ENCODE measurements around the gene CHCHD3.

Gene CHCHD3

GRCh38 chr7:133076142-133076541, 5.7 kb downstream of the CHCHD3 start:
- DNase-seq: no peak

GRCh38 chr7:133071506-133071905, 10.4 kb downstream of the CHCHD3 start:
- no peak for DNase-seq

- DNase-seq: no peak
Observed at GRCh38 chr7:133070562-133070961, 11.3 kb downstream of the CHCHD3 start.

- DNase-seq: no peak
Observed at GRCh38 chr7:133065301-133065700, 16.6 kb downstream of the CHCHD3 start.

GRCh38 chr7:133064082-133064820, 17.6 kb downstream of the CHCHD3 start:
- DNase-seq: no peak

GRCh38 chr7:133061792-133062191, 20.1 kb downstream of the CHCHD3 start:
- DNase-seq: no peak

GRCh38 chr7:133061357-133061756, 20.5 kb downstream of the CHCHD3 start:
- no peak for DNase-seq

- DNase-seq: no peak
Observed at GRCh38 chr7:133060004-133060403, 21.9 kb downstream of the CHCHD3 start.

GRCh38 chr7:133059263-133059662, 22.6 kb downstream of the CHCHD3 start:
- no peak for DNase-seq

- DNase-seq: no peak
Observed at GRCh38 chr7:133056370-133057238, 25.3 kb downstream of the CHCHD3 start.

- DNase-seq: no peak
Observed at GRCh38 chr7:133054162-133054840, 27.6 kb downstream of the CHCHD3 start.

- no peak for DNase-seq
Observed at GRCh38 chr7:133053321-133053891, 28.5 kb downstream of the CHCHD3 start.

GRCh38 chr7:133052826-133053225, 29.1 kb downstream of the CHCHD3 start:
- DNase-seq: no peak

- no peak for DNase-seq
Observed at GRCh38 chr7:133052401-133052756, 29.5 kb downstream of the CHCHD3 start.

GRCh38 chr7:133051719-133052400, 30.0 kb downstream of the CHCHD3 start:
- DNase-seq: no peak

- no peak for DNase-seq
Observed at GRCh38 chr7:133051066-133051465, 30.8 kb downstream of the CHCHD3 start.

GRCh38 chr7:133050200-133050995, 31.5 kb downstream of the CHCHD3 start:
- DNase-seq: no peak

GRCh38 chr7:133048589-133048988, 33.3 kb downstream of the CHCHD3 start:
- DNase-seq: no peak

GRCh38 chr7:133047321-133047720, 34.6 kb downstream of the CHCHD3 start:
- DNase-seq: no peak

- DNase-seq: no peak
Observed at GRCh38 chr7:133044722-133045473, 37.0 kb downstream of the CHCHD3 start.

GRCh38 chr7:133040674-133041073, 41.2 kb downstream of the CHCHD3 start:
- DNase-seq: no peak
